OCI-LY7 (cell line): Measurements from ENCODE around the gene JMY. TPM values are rescaled to one million over a fixed set of nuclear protein-coding genes. Genes with fewer than 3 reads are reported as not detected.

Experiments used
- BruUV-seq: library from RNA; stranded (reverse); fragments of 400-500 nt; replicated peaks from 2 replicates; lab custom pipeline; 2021; lab: Mats Ljungman, UMichigan
- CTCF ChIA-PET: fragments of 300-600 bp; sonication (Branson Sonifier 250); formaldehyde crosslinking; loops from one replicate; lab custom pipeline; 2022; ENCODE audit warnings: antibody characterized with exemption; ENCODE audit not compliant: unreplicated experiment; lab: Charles Lee
- POLR2A ChIA-PET: fragments of 300-600 bp; sonication (Branson Sonifier 250); formaldehyde crosslinking; loops from one replicate; lab custom pipeline; 2022; ENCODE audit warnings: antibody characterized with exemption; lab: Charles Lee
- DNase-seq: peaks from one replicate; pipeline ENCODE4 v3.0.0-alpha.2; 2015; ENCODE audit warnings: low spot score
- H2AFZ ChIP-seq: fragments of 200-600 bp; sonication (generic), shearing (Covaris generic); 2 replicates; pipeline ENCODE4 v1.6.1; 2014; ENCODE audit warnings: mild to moderate bottlenecking, antibody characterized with exemption, low read length, moderate library complexity
- H3K27ac ChIP-seq: fragments of 200-600 bp; sonication (generic); 2 replicates; pipeline ENCODE4 v1.5.1; 2014; ENCODE audit warnings: mixed run types, low read depth, mild to moderate bottlenecking, moderate library complexity, low read length, inconsistent platforms; ENCODE audit not compliant: poor library complexity, severe bottlenecking
- H3K36me3 ChIP-seq: fragments of 200-600 bp; sonication (generic); 2 replicates; pipeline ENCODE4 v1.6.1; 2014; ENCODE audit warnings: mild to moderate bottlenecking, antibody characterized with exemption, low read length, moderate library complexity, mixed read lengths; ENCODE audit not compliant: insufficient read depth
- H3K4me1 ChIP-seq: fragments of 200-600 bp; sonication (generic); 2 replicates; pipeline ENCODE4 v1.5.1; 2014; ENCODE audit warnings: mild to moderate bottlenecking, low read length; ENCODE audit not compliant: insufficient read depth, poor library complexity, severe bottlenecking
- H3K4me2 ChIP-seq: fragments of 200-600 bp; sonication (generic); 2 replicates; pipeline ENCODE4 v1.6.1; 2014; ENCODE audit warnings: mild to moderate bottlenecking, low read length
- H3K4me3 ChIP-seq: fragments of 200-600 bp; sonication (generic); 2 replicates; pipeline ENCODE4 v1.5.1; 2014; ENCODE audit warnings: mild to moderate bottlenecking, low read depth, low read length; ENCODE audit not compliant: poor library complexity, severe bottlenecking
- H3K79me2 ChIP-seq: fragments of 200-600 bp; sonication (generic); 2 replicates; pipeline ENCODE4 v1.6.1; 2016; ENCODE audit warnings: low read depth, mild to moderate bottlenecking, low read length, moderate library complexity, mixed read lengths; ENCODE audit not compliant: insufficient read depth
- H3K9me2 ChIP-seq: fragments of 200-600 bp; sonication (generic); 2 replicates; pipeline ENCODE4 v1.6.1; 2016; ENCODE audit warnings: mild to moderate bottlenecking, low read length, mixed read lengths; ENCODE audit not compliant: insufficient read depth
- H3K9me3 ChIP-seq: fragments of 200-600 bp; sonication (generic); 2 replicates; pipeline ENCODE4 v1.6.1; 2014; ENCODE audit warnings: mild to moderate bottlenecking, mixed run types, low read length, mixed read lengths
- H4K20me1 ChIP-seq: fragments of 200-600 bp; sonication (generic); 2 replicates; pipeline ENCODE4 v1.6.1; 2014; ENCODE audit warnings: mild to moderate bottlenecking, antibody characterized with exemption, low read length, moderate library complexity, mixed read lengths; ENCODE audit not compliant: insufficient read depth
- CTCF ChIP-seq: fragments of 200-600 bp; sonication (generic); conservative IDR thresholded peaks from 2 replicates; pipeline ENCODE4 v1.5.1; 2014; ENCODE audit warnings: mild to moderate bottlenecking, antibody characterized with exemption, low read length, moderate library complexity, mixed read lengths
- EZH2phosphoT487 ChIP-seq: fragments of 200-600 bp; sonication (generic); IDR thresholded peaks from 2 replicates; pipeline ENCODE4 v1.6.1; 2018; ENCODE audit warnings: low read depth, borderline replicate concordance, mild to moderate bottlenecking, mixed run types, antibody characterized with exemption, low read length, moderate library complexity, mixed read lengths
- intact Hi-C: fragments of 100-400 bp; cut with micrococcal nuclease; formaldehyde crosslinking; loops from one replicate; pipeline ENCODE4 v1.10.0; 2022; ENCODE audit not compliant: unreplicated experiment
- total RNA-seq, 2 experiments: library from RNA; depleted of rRNA in 1 of 2; stranded (reverse); fragments of >200 nt in 1 of 2; shearing (Covaris generic) in 1 of 2; gene quantifications; 2 replicates each; pipeline ENCODE4 v1.2.3, GENCODE V29; 2014 to 2022

Gene JMY
- total RNA-seq, 2 experiments from 2014 or later: 4.5 to 6.3 TPM

DNA sequence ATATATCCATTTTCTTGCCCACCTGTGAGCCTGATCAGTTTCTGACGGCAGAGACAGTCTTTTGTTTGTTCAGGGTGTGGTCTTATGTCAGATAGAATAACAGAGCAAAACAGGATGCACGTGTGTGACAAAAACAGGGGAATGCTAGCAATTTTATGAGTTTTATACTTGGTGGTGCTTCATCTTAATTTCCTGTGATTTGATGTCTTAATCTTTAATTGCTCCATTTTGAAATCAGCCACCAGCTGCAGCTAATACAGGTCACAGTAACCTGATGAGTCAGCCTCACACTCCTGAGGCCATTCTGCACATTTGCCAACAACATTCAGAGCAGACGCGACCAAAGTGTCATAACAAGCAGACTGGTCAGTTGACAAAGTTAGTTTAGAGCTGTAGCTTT is 42.3 kb upstream of the JMY start:
- intact Hi-C loops: no loop called here
- no peak overlapping the region for H3K4me3 ChIP-seq
- H2AFZ ChIP-seq: no peak overlapping the region
- H3K27ac ChIP-seq: no peak overlapping the region
- no peak overlapping the region for H3K4me2 ChIP-seq
- no peaks in the 10 kb centered on the region for H4K20me1 ChIP-seq
- H3K9me3 ChIP-seq: no peaks in the 10 kb centered on the region
- no peaks in the 10 kb centered on the region for H3K79me2 ChIP-seq
- no peak for TF ChIP-seq CTCF
- TF ChIP-seq EZH2phosphoT487: no peak
- BruUV-seq: no TSS peak
- no peaks in the 10 kb centered on the region for H3K4me1 ChIP-seq
- CTCF ChIA-PET: no interaction called here
- DNase-seq: no peak
- H3K36me3 ChIP-seq: no peaks in the 10 kb centered on the region
- H3K9me2 ChIP-seq: no peaks in the 10 kb centered on the region
- POLR2A ChIA-PET: no interaction called here

- Histone ChIP-seq H3K36me3 (no peaks in the 10 kb centered on the region), H3K9me2 (no peaks in the 10 kb centered on the region), H3K4me3 (no peak overlapping the region), H3K27ac (no peak overlapping the region), H3K79me2 (no peaks in the 10 kb centered on the region), H2AFZ (no peak overlapping the region), H3K4me2 (no peak overlapping the region), H4K20me1 (no peaks in the 10 kb centered on the region), H3K9me3 (no peaks in the 10 kb centered on the region), H3K4me1 (no peaks in the 10 kb centered on the region)
- BruUV-seq: no TSS peak
- TF ChIP-seq EZH2phosphoT487 (no peak), CTCF (peak; percentile 83)
- ChIA-PET POLR2A (interaction anchor here (0.6 to 0.8 kb wide), 3 partner anchors 12 to 119 kb away, joined by 3 to 5 read pairs (median 4); no protein-coding TSS in a partner anchor), CTCF (no interaction called here)
- DNase-seq: peak; percentile 24
- intact Hi-C loops: no loop called here
Observed at GRCh38 chr5:79200573-79201183, 35.3 kb upstream of the JMY start.

DNA sequence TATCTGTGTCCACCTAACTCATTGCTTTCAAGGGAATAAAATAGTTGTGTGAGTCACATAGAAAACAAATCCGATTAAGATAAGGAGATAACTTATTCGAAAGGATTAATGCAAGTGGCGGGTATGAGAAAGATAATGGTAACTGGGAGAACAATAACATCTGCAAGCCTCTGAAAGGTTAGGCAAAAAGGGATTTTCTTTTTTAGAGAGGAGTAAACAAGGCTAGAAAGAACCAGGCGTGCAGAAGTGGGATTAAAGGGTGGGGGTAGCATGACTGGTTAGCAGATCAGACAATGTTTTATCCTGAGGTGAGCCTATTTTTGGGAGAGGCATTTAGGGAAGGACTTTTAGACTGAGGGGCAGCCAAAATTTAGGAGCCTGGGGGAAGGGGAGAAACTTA is 34.7 kb upstream of the JMY start:
- H3K4me1 ChIP-seq: no peaks in the 10 kb centered on the region
- DNase-seq: no peak
- no peak overlapping the region for H2AFZ ChIP-seq
- POLR2A ChIA-PET: no interaction called here
- H4K20me1 ChIP-seq: no peaks in the 10 kb centered on the region
- no peak overlapping the region for H3K4me2 ChIP-seq
- BruUV-seq: no TSS peak
- no peaks in the 10 kb centered on the region for H3K36me3 ChIP-seq
- no peaks in the 10 kb centered on the region for H3K9me3 ChIP-seq
- H3K27ac ChIP-seq: no peak overlapping the region
- H3K9me2 ChIP-seq: no peaks in the 10 kb centered on the region
- no peak overlapping the region for H3K4me3 ChIP-seq
- CTCF ChIA-PET: no interaction called here
- no peak for TF ChIP-seq CTCF
- no peak for TF ChIP-seq EZH2phosphoT487
- no peaks in the 10 kb centered on the region for H3K79me2 ChIP-seq
- intact Hi-C loops: no loop called here
